K562 (cell line): ENCODE results near the gene SNRPD2.

ENCODE experiments used
- CTCF ChIP-seq, 3 experiments: IDR thresholded peaks in 2 of 3; conservative IDR thresholded peaks in 1 of 3; 2 replicates each; pipeline ENCODE4 v1.5.1; 2011 to 2012; ENCODE audit warnings: low read length in 3 of 3, mild to moderate bottlenecking in 3 of 3, control low read depth in 2 of 3, improper control_type of control experiment in 1 of 3, inconsistent platforms in 1 of 3, low read depth in 1 of 3, mixed read lengths in 1 of 3, moderate library complexity in 1 of 3; ENCODE audit not compliant: insufficient read depth in 2 of 3
- EHMT2 ChIP-seq: fragments of 450-650 bp; IDR thresholded peaks from 2 replicates; pipeline ENCODE4 v1.6.1; 2018; ENCODE audit warnings: antibody characterized with exemption
- JUNB ChIP-seq: fragments of 450-650 bp; formaldehyde crosslinking; conservative IDR thresholded peaks from 2 replicates; pipeline ENCODE4 v1.4.0; 2020; ENCODE audit warnings: mild to moderate bottlenecking
- MAFG ChIP-seq: fragments of 450-650 bp; conservative IDR thresholded peaks from 2 replicates; pipeline ENCODE4 v1.6.1; 2016; ENCODE audit warnings: missing genetic modification characterization, missing compliant biosample characterization
- TAF9B ChIP-seq: fragments of 450-650 bp; IDR thresholded peaks from 2 replicates; pipeline ENCODE4 v1.6.1; 2018; ENCODE audit warnings: mild to moderate bottlenecking; ENCODE audit not compliant: partially characterized antibody
- TARDBP ChIP-seq: fragments of 450-650 bp; IDR thresholded peaks from 2 replicates; pipeline ENCODE4 v1.6.1; 2016
- USF1 ChIP-seq: sonication (generic); formaldehyde crosslinking; IDR thresholded peaks from 2 replicates; pipeline ENCODE4 v1.9.0; 2022; ENCODE audit warnings: mild to moderate bottlenecking, missing genetic modification reagents
- ZNF184 ChIP-seq: sonication (generic); formaldehyde crosslinking; IDR thresholded peaks from 2 replicates; pipeline ENCODE4 v1.5.0; 2020; ENCODE audit warnings: missing genetic modification reagents
- ZNF274 ChIP-seq: IDR thresholded peaks from 2 replicates; pipeline ENCODE4 v1.6.1; 2011; ENCODE audit warnings: low read depth, mild to moderate bottlenecking, low read length, moderate library complexity, borderline replicate concordance
- ZNF384 ChIP-seq: IDR thresholded peaks from 2 replicates; pipeline ENCODE4 v1.6.1; 2012; ENCODE audit warnings: low read depth, low read length, improper control_type of control experiment
- TF ChIP-seq, protein P1 (sequence below), 2 experiments: fragments of 450-650 bp; IDR thresholded peaks; 2 replicates each; pipeline ENCODE4 v1.6.1; 2018; ENCODE audit warnings: mild to moderate bottlenecking in 2 of 2, low read depth in 1 of 2; ENCODE audit not compliant: partially characterized antibody in 2 of 2
- TF ChIP-seq, protein P2 (sequence below): fragments of 450-650 bp; IDR thresholded peaks from 2 replicates; pipeline ENCODE4 v1.6.1; 2018; ENCODE audit warnings: mild to moderate bottlenecking, low read depth; ENCODE audit not compliant: partially characterized antibody

DNA sequence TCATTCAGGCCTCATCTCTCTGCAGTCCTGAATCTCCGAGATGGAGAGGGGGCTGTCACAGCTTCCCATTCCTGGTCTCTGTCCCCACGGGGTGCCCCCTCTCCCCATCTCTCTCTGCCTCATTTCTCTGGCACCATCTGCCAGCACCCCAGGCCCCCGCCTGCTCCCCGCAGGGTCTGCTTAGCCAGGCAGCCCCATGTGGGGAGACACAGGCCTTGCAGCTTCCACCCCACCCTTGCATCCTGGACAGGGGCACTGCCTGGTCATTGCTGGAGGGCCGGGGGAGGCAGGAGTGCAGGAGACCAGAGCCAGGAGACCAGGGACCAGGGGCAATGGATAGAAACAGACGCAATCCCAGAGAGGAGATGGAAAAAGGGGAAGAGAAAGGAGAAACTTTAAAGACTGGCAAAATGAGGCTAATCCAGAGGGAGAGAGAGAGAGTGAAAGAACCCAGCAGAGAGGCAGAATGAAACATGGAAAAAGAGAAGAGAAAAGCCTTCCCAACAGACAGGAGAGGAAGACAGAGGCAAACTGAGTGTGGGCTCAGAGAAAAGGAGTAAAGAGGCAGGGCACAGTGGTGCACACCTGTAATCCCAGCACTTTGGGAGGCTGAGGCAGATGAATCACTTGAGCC, 32.5 kb downstream of the SNRPD2 start:
- TF ChIP-seq, protein P1, sequence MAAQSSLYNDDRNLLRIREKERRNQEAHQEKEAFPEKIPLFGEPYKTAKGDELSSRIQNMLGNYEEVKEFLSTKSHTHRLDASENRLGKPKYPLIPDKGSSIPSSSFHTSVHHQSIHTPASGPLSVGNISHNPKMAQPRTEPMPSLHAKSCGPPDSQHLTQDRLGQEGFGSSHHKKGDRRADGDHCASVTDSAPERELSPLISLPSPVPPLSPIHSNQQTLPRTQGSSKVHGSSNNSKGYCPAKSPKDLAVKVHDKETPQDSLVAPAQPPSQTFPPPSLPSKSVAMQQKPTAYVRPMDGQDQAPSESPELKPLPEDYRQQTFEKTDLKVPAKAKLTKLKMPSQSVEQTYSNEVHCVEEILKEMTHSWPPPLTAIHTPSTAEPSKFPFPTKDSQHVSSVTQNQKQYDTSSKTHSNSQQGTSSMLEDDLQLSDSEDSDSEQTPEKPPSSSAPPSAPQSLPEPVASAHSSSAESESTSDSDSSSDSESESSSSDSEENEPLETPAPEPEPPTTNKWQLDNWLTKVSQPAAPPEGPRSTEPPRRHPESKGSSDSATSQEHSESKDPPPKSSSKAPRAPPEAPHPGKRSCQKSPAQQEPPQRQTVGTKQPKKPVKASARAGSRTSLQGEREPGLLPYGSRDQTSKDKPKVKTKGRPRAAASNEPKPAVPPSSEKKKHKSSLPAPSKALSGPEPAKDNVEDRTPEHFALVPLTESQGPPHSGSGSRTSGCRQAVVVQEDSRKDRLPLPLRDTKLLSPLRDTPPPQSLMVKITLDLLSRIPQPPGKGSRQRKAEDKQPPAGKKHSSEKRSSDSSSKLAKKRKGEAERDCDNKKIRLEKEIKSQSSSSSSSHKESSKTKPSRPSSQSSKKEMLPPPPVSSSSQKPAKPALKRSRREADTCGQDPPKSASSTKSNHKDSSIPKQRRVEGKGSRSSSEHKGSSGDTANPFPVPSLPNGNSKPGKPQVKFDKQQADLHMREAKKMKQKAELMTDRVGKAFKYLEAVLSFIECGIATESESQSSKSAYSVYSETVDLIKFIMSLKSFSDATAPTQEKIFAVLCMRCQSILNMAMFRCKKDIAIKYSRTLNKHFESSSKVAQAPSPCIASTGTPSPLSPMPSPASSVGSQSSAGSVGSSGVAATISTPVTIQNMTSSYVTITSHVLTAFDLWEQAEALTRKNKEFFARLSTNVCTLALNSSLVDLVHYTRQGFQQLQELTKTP (IDR thresholded peaks at IDR 0.05; ENCODE audit: low read depth in 1 of 2, partially characterized antibody in 2 of 2), result no peak
- TF ChIP-seq ZNF274 (no peak), ZNF384 (no peak), TAF9B (no peak), CTCF (IDR thresholded peaks at IDR 0.05 in 2 of 3, conservative IDR thresholded peaks at IDR 0.05 in 1 of 3; ENCODE audit: insufficient read depth in 2 of 3, low read depth in 1 of 3, low read length in 3 of 3) (no peak), TARDBP (no peak), MAFG (tag) (no peak), USF1 (CRISPR knock-in tag) (no peak), ZNF184 (CRISPR knock-in tag) (no peak), EHMT2 (no peak), JUNB (CRISPR knock-in tag) (no peak)
- TF ChIP-seq, protein P2, sequence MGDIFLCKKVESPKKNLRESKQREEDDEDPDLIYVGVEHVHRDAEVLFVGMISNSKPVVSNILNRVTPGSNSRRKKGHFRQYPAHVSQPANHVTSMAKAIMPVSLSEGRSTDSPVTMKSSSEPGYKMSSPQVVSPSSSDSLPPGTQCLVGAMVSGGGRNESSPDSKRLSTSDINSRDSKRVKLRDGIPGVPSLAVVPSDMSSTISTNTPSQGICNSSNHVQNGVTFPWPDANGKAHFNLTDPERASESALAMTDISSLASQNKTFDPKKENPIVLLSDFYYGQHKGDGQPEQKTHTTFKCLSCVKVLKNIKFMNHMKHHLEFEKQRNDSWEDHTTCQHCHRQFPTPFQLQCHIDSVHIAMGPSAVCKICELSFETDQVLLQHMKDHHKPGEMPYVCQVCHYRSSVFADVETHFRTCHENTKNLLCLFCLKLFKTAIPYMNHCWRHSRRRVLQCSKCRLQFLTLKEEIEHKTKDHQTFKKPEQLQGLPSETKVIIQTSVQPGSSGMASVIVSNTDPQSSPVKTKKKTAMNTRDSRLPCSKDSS, result no peak
